GM19468 (cell line): ENCODE results near the gene SLC4A1AP.

Experiments used
- ATAC-seq: cut with Tn5 transposase; IDR thresholded peaks from one replicate; pipeline ENCODE4 v1.9.1; 2021; ENCODE audit warnings: mild to moderate bottlenecking, moderate library complexity, moderate number of reproducible peaks; ENCODE audit not compliant: unreplicated experiment; ENCODE audit errors: extremely low read depth

Gene SLC4A1AP

GRCh38 chr2:27716301-27717069, 52.8 kb downstream of the SLC4A1AP start:
- ATAC-seq: no peak

GRCh38 chr2:27717070-27717795, 53.5 kb downstream of the SLC4A1AP start:
- ATAC-seq: no peak

- no peak for ATAC-seq
Observed at GRCh38 chr2:27720004-27720551, 56.4 kb downstream of the SLC4A1AP start.

- no peak for ATAC-seq
Observed at GRCh38 chr2:27721335-27721734, 57.6 kb downstream of the SLC4A1AP start.

- ATAC-seq: no peak
Observed at GRCh38 chr2:27721884-27722485, 58.3 kb downstream of the SLC4A1AP start.

GRCh38 chr2:27723372-27724144, 59.9 kb downstream of the SLC4A1AP start:
- no peak for ATAC-seq

- no peak for ATAC-seq
Observed at GRCh38 chr2:27724191-27724590, 60.5 kb downstream of the SLC4A1AP start.

- no peak for ATAC-seq
Observed at GRCh38 chr2:27724905-27725701, 61.4 kb downstream of the SLC4A1AP start.

- ATAC-seq: no peak
Observed at GRCh38 chr2:27727257-27727656, 63.6 kb downstream of the SLC4A1AP start.

- no peak for ATAC-seq
Observed at GRCh38 chr2:27728081-27728858, 64.6 kb downstream of the SLC4A1AP start.

- ATAC-seq: no peak
Observed at GRCh38 chr2:27729198-27729597, 65.5 kb downstream of the SLC4A1AP start.

GRCh38 chr2:27729614-27730013, 65.9 kb downstream of the SLC4A1AP start:
- no peak for ATAC-seq

GRCh38 chr2:27730261-27730662, 66.6 kb downstream of the SLC4A1AP start:
- ATAC-seq: no peak

GRCh38 chr2:27730980-27731691, 67.4 kb downstream of the SLC4A1AP start:
- no peak for ATAC-seq

GRCh38 chr2:27734305-27734704, 70.6 kb downstream of the SLC4A1AP start:
- no peak for ATAC-seq

- no peak for ATAC-seq
Observed at GRCh38 chr2:27735263-27735904, 71.7 kb downstream of the SLC4A1AP start.

GRCh38 chr2:27736031-27736889, 72.6 kb downstream of the SLC4A1AP start:
- ATAC-seq: no peak
